Fibroblast of the aortic adventitia (primary cell): ENCODE measurements around the gene PNMA6E. TPM values are rescaled to one million over a fixed set of nuclear protein-coding genes. Genes with fewer than 3 reads are reported as not detected.
A peak's percentile ranks its signal among the peaks of the same experiment; 100 is the strongest.
"Not testable (repeated sequence)": the region's sequence is repeated elsewhere in the genome, so short reads cannot be mapped to it uniquely, and the experiment has no call there.

ENCODE experiments used
- DNase-seq: peaks from one replicate; pipeline ENCODE4 v3.0.0-alpha.2; 2010; ENCODE audit warnings: low read depth
- H3K4me3 ChIP-seq: 2 replicates; pipeline ENCODE4 v1.5.1; 2011; ENCODE audit warnings: low read depth, mild to moderate bottlenecking, control low read depth, low read length, moderate library complexity
- CTCF ChIP-seq: IDR thresholded peaks from 2 replicates; pipeline ENCODE4 v1.5.1; 2011; ENCODE audit warnings: mild to moderate bottlenecking, low read length, control low read depth, inconsistent platforms; ENCODE audit not compliant: insufficient read depth
- total RNA-seq: library from RNA; depleted of rRNA; stranded (reverse); fragments of >200 nt; gene quantifications from 2 replicates; pipeline ENCODE4 v1.2.3, GENCODE V29; 2012; ENCODE audit warnings: low replicate concordance

PNMA6E gene
- total RNA-seq, 1 donor: not detected

- DNase-seq: no peak
- no peak for TF ChIP-seq CTCF
- no peak overlapping the region for H3K4me3 ChIP-seq
Measured at GRCh38 chrX:153408221-153408721, 7.1 kb upstream of the PNMA6E start.

- no peak for DNase-seq
- no peak for TF ChIP-seq CTCF
- H3K4me3 ChIP-seq: no peak overlapping the region
Measured at GRCh38 chrX:153407736-153408135, 6.6 kb upstream of the PNMA6E start.

GRCh38 chrX:153406903-153407302, 5.8 kb upstream of the PNMA6E start:
- no peak for TF ChIP-seq CTCF
- DNase-seq: no peak
- no peak overlapping the region for H3K4me3 ChIP-seq

GRCh38 chrX:153406011-153406410, 4.9 kb upstream of the PNMA6E start:
- DNase-seq: no peak
- TF ChIP-seq CTCF: no peak
- H3K4me3 ChIP-seq: no peak overlapping the region

GRCh38 chrX:153405426-153405825, 4.3 kb upstream of the PNMA6E start:
- TF ChIP-seq CTCF: no peak
- H3K4me3 ChIP-seq: no peak overlapping the region
- no peak for DNase-seq

- DNase-seq, H3K4me3 ChIP-seq: not testable (repeated sequence)
Measured at GRCh38 chrX:153404333-153404732, 3.2 kb upstream of the PNMA6E start.

GRCh38 chrX:153400146-153401132, 711 bp downstream of the PNMA6E start:
- H3K4me3 ChIP-seq: no peak overlapping the region
- DNase-seq: no peak
- peak; percentile 49 for TF ChIP-seq CTCF
